ENCODE results near the gene LMX1B. TPM values are rescaled to one million over a fixed set of nuclear protein-coding genes. Genes with fewer than 3 reads are reported as not detected.

LMX1B gene
- total and polyA plus RNA-seq, 11 donors: 0.15 to 1.1 (median 0.39) TPM

DNA sequence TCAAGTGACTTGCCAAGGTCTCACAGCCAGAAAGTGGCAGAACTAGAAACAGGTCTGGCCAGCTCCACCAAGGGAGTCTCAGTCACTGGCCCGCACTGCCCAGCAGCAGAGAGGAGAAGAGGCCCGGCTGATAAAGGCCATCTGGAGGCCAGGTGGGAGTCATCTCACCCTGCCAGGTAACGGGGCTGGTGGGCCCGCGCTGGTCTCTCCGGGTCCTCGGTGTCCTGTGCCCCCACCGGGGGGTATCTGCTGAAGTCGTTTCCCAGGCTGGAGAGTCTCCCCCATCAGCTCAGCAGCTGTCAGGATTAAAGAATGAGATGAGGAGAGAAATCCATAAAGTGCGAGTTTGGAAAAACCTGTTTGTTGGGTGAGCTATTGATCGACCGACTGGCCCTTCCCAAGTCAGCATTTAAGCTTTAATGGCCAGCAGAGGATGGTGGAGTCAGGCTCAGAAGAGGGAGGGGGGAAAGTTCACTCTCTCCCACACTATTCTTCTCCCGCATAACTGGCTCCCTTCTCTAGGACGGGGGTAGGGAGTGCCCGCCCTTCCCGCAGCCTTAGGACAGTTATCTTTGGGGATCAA lies 30.3 kb downstream of the LMX1B start:
- TF ChIP-seq, protein P1, sequence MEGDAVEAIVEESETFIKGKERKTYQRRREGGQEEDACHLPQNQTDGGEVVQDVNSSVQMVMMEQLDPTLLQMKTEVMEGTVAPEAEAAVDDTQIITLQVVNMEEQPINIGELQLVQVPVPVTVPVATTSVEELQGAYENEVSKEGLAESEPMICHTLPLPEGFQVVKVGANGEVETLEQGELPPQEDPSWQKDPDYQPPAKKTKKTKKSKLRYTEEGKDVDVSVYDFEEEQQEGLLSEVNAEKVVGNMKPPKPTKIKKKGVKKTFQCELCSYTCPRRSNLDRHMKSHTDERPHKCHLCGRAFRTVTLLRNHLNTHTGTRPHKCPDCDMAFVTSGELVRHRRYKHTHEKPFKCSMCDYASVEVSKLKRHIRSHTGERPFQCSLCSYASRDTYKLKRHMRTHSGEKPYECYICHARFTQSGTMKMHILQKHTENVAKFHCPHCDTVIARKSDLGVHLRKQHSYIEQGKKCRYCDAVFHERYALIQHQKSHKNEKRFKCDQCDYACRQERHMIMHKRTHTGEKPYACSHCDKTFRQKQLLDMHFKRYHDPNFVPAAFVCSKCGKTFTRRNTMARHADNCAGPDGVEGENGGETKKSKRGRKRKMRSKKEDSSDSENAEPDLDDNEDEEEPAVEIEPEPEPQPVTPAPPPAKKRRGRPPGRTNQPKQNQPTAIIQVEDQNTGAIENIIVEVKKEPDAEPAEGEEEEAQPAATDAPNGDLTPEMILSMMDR (IDR thresholded peaks at IDR 0.05): no peak
- TF ChIP-seq POLR2A (IDR thresholded peaks at IDR 0.05): no peak
- Histone ChIP-seq H3K4me3 (no peak overlapping the region), H3K27ac (no peak overlapping the region), H3K27me3 (peaks cover 5 to 70% (median 22%) of the 10 kb centered on the region in 9 donors), H3K4me1 (peaks cover 0 to under 1% (median 0%) of the 10 kb centered on the region in 12 donors), H3K36me3 (no peaks in the 10 kb centered on the region), H3K9me3 (no peaks in the 10 kb centered on the region)
- intact Hi-C loops (cut with DNase I): no loop called here
- DNase-seq (no peak), ATAC-seq (no peak)
- WGBS, 4 donors: 31 to 45% (median 35%) methylated on average over 12 to 16 of the region's 16 CpGs

DNA sequence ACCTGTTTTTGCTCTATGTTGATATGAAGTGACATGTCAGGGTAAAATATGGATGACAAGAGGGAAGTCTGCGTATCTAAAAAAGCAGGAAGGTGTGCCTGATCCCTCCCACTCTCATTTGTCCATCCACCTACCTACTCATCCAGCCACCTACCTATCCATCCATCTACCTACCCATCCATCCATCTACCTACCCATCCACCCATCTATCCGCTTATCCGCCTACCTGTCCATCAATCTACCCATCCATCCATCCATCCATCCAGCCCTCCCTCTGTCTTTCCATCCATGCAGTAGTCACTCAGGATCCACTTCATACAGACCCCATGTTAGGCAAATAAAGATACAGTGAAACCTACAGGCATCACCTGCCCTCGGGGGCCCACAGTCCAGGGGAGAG lies 32.4 kb downstream of the LMX1B start:
- no peak overlapping the region for H3K4me3 ChIP-seq
- TF ChIP-seq POLR2A (IDR thresholded peaks at IDR 0.05): no peak
- TF ChIP-seq, protein P1 (IDR thresholded peaks at IDR 0.05): no peak
- H3K4me1 ChIP-seq: no peaks in the 10 kb centered on the region
- H3K27me3 ChIP-seq: peaks cover 0 to 67% (median 16%) of the 10 kb centered on the region in 9 donors
- ATAC-seq (no peak), DNase-seq (no peak)
- no peaks in the 10 kb centered on the region for H3K9me3 ChIP-seq
- no peaks in the 10 kb centered on the region for H3K36me3 ChIP-seq
- intact Hi-C loops (cut with DNase I): no loop called here
- H3K27ac ChIP-seq: no peak overlapping the region
- 70 to 81% (median 79%) methylated on average over 4 of the region's 4 CpGs for WGBS, 4 donors

DNA sequence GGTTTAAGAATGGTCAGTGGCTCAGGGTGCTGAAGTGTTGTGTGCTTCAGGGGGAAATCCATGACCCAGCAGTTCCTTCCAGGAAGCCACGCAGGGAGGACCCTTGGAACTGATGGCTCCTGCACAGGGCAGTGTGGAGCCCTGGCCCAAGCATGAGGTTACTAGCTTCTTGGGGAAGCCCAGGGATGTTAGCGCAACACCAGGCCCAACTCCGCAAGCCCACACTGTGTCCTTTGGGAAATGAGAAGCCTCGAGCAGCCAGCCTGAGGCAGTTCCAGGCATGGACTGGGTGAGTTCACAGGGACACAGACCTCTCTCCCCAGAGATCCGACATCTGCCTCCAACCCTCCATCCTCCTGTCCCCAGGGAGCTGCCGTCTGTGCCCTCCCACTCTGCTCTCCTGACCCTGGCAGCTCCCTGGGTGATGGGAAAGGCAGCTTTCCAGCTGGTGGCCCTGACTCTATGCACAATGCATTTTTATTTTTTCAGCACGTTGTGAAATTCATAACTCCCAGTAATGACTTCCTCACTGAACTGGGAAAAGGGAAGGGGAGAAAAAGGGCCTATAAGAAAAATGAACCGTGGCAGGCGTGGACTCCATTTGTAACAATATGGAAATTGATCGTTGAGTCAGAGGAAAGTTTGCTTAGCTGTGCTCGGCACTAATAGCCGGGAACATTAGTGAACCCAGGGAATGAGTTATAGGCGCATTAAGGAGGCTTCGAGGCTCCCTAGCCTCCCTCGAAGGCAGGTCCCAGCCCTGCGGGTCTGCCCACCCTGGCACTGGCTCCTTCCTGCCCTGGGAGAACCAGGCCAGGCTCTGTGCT lies 34.1 kb downstream of the LMX1B start:
- Histone ChIP-seq H3K27me3 (peaks cover 5 to 71% (median 21%) of the 10 kb centered on the region in 9 donors), H3K4me1 (no peaks in the 10 kb centered on the region), H3K27ac (no peak overlapping the region), H3K4me3 (no peak overlapping the region), H3K36me3 (no peaks in the 10 kb centered on the region), H3K9me3 (no peaks in the 10 kb centered on the region)
- 66 to 71% (median 71%) methylated on average over 15 to 16 of the region's 16 CpGs for whole genome bisulfite sequencing, 4 donors
- intact Hi-C loops (cut with DNase I): no loop called here
- TF ChIP-seq, protein P1 (IDR thresholded peaks at IDR 0.05): no peak
- TF ChIP-seq POLR2A (IDR thresholded peaks at IDR 0.05): no peak
- DNase-seq (peak in 2 of 5 donors; percentile 38 to 50), ATAC-seq (peak in 2 of 4 donors; percentile 43 to 52)

DNA sequence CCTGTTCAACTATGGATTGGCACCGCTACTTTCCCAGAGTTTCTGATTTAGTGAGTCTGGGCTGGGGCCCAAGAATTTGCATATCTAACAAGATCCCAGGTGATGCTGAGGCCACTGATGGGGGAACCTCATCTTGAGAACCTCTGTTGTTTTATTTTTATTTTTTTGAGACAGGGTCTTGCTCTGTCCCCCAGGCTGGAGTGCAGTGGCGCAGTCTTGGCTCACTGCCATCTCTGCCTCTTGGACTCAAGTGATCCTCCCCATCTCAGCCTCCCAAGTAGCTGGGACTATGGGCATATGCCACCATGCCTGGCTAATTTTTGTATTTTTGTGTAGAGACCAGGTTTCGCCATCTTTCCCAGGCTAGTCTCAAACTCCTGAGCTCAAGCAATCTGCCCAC lies 35.7 kb downstream of the LMX1B start:
- Histone ChIP-seq H3K36me3 (no peaks in the 10 kb centered on the region), H3K4me1 (no peaks in the 10 kb centered on the region), H3K27me3 (peaks cover 7 to 64% (median 22%) of the 10 kb centered on the region in 9 donors), H3K9me3 (no peaks in the 10 kb centered on the region), H3K27ac (no peak overlapping the region), H3K4me3 (no peak overlapping the region)
- DNase-seq (no peak), ATAC-seq (no peak)
- no peak for TF ChIP-seq POLR2A (IDR thresholded peaks at IDR 0.05)
- TF ChIP-seq, protein P1 (IDR thresholded peaks at IDR 0.05): no peak
- intact Hi-C loops (cut with DNase I): no loop called here
- WGBS, 4 donors: 88 to 92% (median 91%) methylated on average over 3 of the region's 3 CpGs
